SU-DHL-6 (cell line): ENCODE data around the gene CDV3.
"Not testable (repeated sequence)": the region's sequence is repeated elsewhere in the genome, so short reads cannot be mapped to it uniquely, and the experiment has no call there.

Experiments
- H2AFZ ChIP-seq: fragments of 200-600 bp; sonication (generic); 2 replicates; pipeline ENCODE4 v1.6.1; 2014; ENCODE audit warnings: low read depth, mild to moderate bottlenecking, moderate library complexity, mixed read lengths, antibody characterized with exemption, low read length; ENCODE audit not compliant: severe bottlenecking
- H3F3A ChIP-seq: fragments of 200-600 bp; shearing (Covaris generic); 2 replicates; pipeline ENCODE4 v1.6.0; 2016; ENCODE audit warnings: antibody characterized with exemption, mild to moderate bottlenecking; ENCODE audit not compliant: insufficient read depth
- H3K27ac ChIP-seq: fragments of 200-600 bp; sonication (generic); 2 replicates; pipeline ENCODE4 v1.5.1; 2016; ENCODE audit warnings: low read depth, mild to moderate bottlenecking, low read length, moderate library complexity, mixed read lengths
- H3K27me3 ChIP-seq: fragments of 200-600 bp; sonication (generic), shearing (Covaris generic); 2 replicates; pipeline ENCODE4 v1.6.0; 2014; ENCODE audit warnings: mild to moderate bottlenecking, low read length
- H3K36me3 ChIP-seq: fragments of 200-600 bp; sonication (generic); 2 replicates; pipeline ENCODE4 v1.6.1; 2014; ENCODE audit warnings: mild to moderate bottlenecking, low read length, mixed read lengths
- H3K4me2 ChIP-seq: fragments of 300-600, 200-600 bp; shearing (Covaris generic), sonication (generic); 2 replicates; pipeline ENCODE4 v1.6.0; 2014; ENCODE audit warnings: low read length, low read depth, mild to moderate bottlenecking; ENCODE audit not compliant: poor library complexity, severe bottlenecking
- H3K4me3 ChIP-seq: fragments of 200-600 bp; sonication (generic); 2 replicates; pipeline ENCODE4 v1.5.1; 2014; ENCODE audit warnings: antibody characterized with exemption, low read length, mild to moderate bottlenecking, mixed read lengths; ENCODE audit not compliant: insufficient read depth, poor library complexity, severe bottlenecking
- H3K79me2 ChIP-seq: fragments of 200-600 bp; sonication (generic); 2 replicates; pipeline ENCODE4 v1.6.1; 2014; ENCODE audit warnings: mild to moderate bottlenecking, low read length, moderate library complexity; ENCODE audit not compliant: insufficient read depth
- H3K9ac ChIP-seq: fragments of 200-600 bp; sonication (generic); 2 replicates; pipeline ENCODE4 v1.7.0; 2014; ENCODE audit warnings: mild to moderate bottlenecking, low read length
- H3K9me2 ChIP-seq: fragments of 200-600 bp; sonication (generic); replicated peaks from 2 replicates; pipeline ENCODE4 v1.6.1; 2014; ENCODE audit warnings: low read length; ENCODE audit not compliant: insufficient read depth
- H3K9me3 ChIP-seq: fragments of 200-600 bp; sonication (generic); 2 replicates; pipeline ENCODE4 v1.6.1; 2014; ENCODE audit warnings: low read length, mixed read lengths; ENCODE audit not compliant: insufficient read depth
- H4K20me1 ChIP-seq: fragments of 200-600 bp; sonication (generic); 2 replicates; pipeline ENCODE4 v1.6.1; 2014; ENCODE audit warnings: low read depth, mild to moderate bottlenecking, antibody characterized with exemption, low read length, moderate library complexity, mixed read lengths
- EZH2phosphoT487 ChIP-seq: fragments of 200-600 bp; sonication (generic), shearing (Covaris generic); conservative IDR thresholded peaks from 2 replicates; pipeline ENCODE4 v1.6.1; 2018; ENCODE audit warnings: mild to moderate bottlenecking, antibody characterized with exemption, low read length, moderate library complexity, mixed read lengths
- TF ChIP-seq, protein P1 (sequence below): fragments of 200-600 bp; sonication (generic); IDR thresholded peaks from one replicate; pipeline ENCODE4 v1.5.1; 2017; ENCODE audit warnings: antibody characterized with exemption, mild to moderate bottlenecking, low read length, moderate library complexity; ENCODE audit not compliant: insufficient read depth, poor library complexity, severe bottlenecking

CDV3 gene, protein sequence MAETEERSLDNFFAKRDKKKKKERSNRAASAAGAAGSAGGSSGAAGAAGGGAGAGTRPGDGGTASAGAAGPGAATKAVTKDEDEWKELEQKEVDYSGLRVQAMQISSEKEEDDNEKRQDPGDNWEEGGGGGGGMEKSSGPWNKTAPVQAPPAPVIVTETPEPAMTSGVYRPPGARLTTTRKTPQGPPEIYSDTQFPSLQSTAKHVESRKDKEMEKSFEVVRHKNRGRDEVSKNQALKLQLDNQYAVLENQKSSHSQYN

GRCh38 chr3:133573629-133574194 is at the start of gene CDV3:
Gene CDV3, plus strand, starts transcription at chr3:133573686. Its CDS starts 359 bp downstream, at chr3:133574045.
- Histone ChIP-seq H3K27ac (peak within 1 kb of the TSS; percentile 95), H3K27me3 (no peaks in the 10 kb centered on the region), H2AFZ (no peak within 1 kb of the TSS), H3K9me2 (no peaks in the 10 kb centered on the region), H3K4me3 (peak within 1 kb of the TSS; percentile 85), H3F3A (peaks cover 46% of the 10 kb centered on the region), H4K20me1 (peaks cover 27% of the 10 kb centered on the region), H3K4me2 (peak within 1 kb of the TSS; percentile 89), H3K36me3 (peaks cover 28% of the 10 kb centered on the region), H3K79me2 (peaks cover 45% of the 10 kb centered on the region), H3K9me3 (no peaks in the 10 kb centered on the region), H3K9ac (peak within 1 kb of the TSS; percentile 75)
- TF ChIP-seq EZH2phosphoT487: no peak
- TF ChIP-seq, protein P1, sequence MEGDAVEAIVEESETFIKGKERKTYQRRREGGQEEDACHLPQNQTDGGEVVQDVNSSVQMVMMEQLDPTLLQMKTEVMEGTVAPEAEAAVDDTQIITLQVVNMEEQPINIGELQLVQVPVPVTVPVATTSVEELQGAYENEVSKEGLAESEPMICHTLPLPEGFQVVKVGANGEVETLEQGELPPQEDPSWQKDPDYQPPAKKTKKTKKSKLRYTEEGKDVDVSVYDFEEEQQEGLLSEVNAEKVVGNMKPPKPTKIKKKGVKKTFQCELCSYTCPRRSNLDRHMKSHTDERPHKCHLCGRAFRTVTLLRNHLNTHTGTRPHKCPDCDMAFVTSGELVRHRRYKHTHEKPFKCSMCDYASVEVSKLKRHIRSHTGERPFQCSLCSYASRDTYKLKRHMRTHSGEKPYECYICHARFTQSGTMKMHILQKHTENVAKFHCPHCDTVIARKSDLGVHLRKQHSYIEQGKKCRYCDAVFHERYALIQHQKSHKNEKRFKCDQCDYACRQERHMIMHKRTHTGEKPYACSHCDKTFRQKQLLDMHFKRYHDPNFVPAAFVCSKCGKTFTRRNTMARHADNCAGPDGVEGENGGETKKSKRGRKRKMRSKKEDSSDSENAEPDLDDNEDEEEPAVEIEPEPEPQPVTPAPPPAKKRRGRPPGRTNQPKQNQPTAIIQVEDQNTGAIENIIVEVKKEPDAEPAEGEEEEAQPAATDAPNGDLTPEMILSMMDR: no peak

DNA sequence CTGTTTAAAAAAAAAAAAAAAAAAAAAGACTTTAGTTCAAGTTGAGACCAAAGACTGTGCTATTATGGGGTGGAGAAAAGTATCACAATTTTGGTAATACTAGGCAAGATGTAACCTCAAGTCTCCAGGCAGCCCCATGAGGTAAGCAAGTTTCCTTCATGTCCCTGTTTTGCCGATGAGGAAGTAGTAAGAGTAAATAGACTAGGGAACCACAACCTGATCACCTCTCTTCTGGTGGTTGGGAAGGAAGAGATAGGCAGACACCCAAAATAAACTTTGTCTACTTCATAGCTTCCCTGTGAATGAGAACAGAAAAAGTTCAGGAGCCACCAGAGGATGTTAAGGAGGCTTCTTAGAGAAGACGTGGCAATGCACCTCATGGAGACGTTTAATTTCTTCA is 49.7 kb upstream of the CDV3 start:
- not testable (repeated sequence) for H4K20me1 ChIP-seq, H3K9me2 ChIP-seq, H2AFZ ChIP-seq, H3F3A ChIP-seq, H3K27me3 ChIP-seq, H3K4me3 ChIP-seq, H3K79me2 ChIP-seq, H3K36me3 ChIP-seq, H3K27ac ChIP-seq, H3K9ac ChIP-seq, H3K9me3 ChIP-seq, H3K4me2 ChIP-seq

DNA sequence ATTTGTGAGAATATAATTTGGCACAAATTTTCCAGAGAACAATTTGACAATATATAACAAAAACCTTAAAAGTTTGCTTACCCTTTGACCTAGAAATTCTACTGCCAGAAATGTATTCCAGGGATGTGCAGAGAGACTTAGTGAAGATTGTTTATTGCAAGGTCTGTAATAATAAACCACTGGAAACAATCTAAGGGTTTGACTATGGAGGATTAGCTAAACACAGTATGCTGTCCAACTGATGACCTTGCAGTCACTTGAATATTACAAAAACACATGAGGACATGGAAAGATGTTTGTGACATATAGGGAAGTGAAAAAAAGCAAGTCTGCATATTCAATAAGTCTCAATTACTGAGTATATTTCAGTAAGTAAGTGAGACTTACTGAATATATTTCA is 48.1 kb upstream of the CDV3 start:
- Histone ChIP-seq H3K36me3 (no peaks in the 10 kb centered on the region), H3K9ac (no peak overlapping the region), H3K27me3 (no peaks in the 10 kb centered on the region), H3F3A (no peaks in the 10 kb centered on the region), H3K9me3 (peaks cover 3% of the 10 kb centered on the region; the same call in 1 of the 2 replicates), H3K9me2 (no peaks in the 10 kb centered on the region), H3K79me2 (no peaks in the 10 kb centered on the region), H2AFZ (no peak overlapping the region), H3K4me3 (no peak overlapping the region), H4K20me1 (no peaks in the 10 kb centered on the region), H3K27ac (no peak overlapping the region), H3K4me2 (no peak overlapping the region)
- TF ChIP-seq, protein P1: no peak
- TF ChIP-seq EZH2phosphoT487: no peak

DNA sequence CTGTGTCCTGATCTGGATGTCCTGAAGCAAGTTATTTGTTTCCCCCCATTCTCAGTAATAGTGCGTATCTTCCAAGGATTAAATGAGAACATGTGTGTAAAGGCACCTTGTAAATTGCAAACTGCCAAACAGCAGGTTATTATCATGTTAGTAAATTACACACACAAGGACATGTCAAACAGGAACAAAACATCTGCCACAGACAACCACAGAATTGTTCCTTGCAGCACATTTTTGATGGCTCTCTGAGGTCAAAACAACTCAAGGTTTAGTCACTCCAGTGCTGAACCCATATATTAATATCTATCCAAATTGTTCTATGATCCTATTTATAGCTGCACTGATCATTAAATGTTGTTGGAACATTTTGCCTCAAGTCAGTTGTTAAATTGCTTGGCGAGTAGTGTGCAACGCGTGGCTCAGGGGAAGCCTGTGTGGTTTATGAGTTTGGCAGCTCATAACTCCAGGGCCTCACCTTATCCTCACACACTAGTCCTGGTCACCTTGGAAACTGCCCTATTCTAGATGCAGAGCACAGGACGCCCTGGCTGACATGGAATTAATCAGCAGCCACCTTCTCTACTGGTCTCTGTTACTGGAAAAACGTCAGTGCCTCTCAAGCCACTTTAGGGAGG is 46.3 kb upstream of the CDV3 start:
- Histone ChIP-seq H3K27ac (no peak overlapping the region), H3F3A (no peaks in the 10 kb centered on the region), H4K20me1 (no peaks in the 10 kb centered on the region), H3K79me2 (no peaks in the 10 kb centered on the region), H3K4me3 (no peak overlapping the region), H3K9me2 (no peaks in the 10 kb centered on the region), H2AFZ (no peak overlapping the region), H3K4me2 (no peak overlapping the region), H3K9ac (no peak overlapping the region), H3K9me3 (peaks cover 3% of the 10 kb centered on the region; the same call in 1 of the 2 replicates), H3K27me3 (no peaks in the 10 kb centered on the region), H3K36me3 (no peaks in the 10 kb centered on the region)
- TF ChIP-seq EZH2phosphoT487: no peak
- TF ChIP-seq, protein P1: no peak
